ENCODE results near the gene ARFIP1. TPM values are rescaled to one million over a fixed set of nuclear protein-coding genes. Genes with fewer than 3 reads are reported as not detected.
A peak's percentile ranks its signal among the peaks of the same experiment; 100 is the strongest.

Gene ARFIP1
- total RNA-seq, 1 experiment from 2014 or later, result 35.8 TPM

- in situ Hi-C loops (cut with HindIII; ENCODE audit: low pct_unique_long_range_greater_than_20kb, low sequenced_read_pairs), result no loop called here
- DNase-seq (ENCODE audit: low read depth), result peak; percentile 23
Observed at GRCh38 chr4:152920768-152921167, 141.0 kb downstream of the ARFIP1 start.

- in situ Hi-C loops (cut with HindIII; ENCODE audit: low pct_unique_long_range_greater_than_20kb, low sequenced_read_pairs), result no loop called here
- DNase-seq (ENCODE audit: low read depth), result no peak
Observed at GRCh38 chr4:152921284-152921683, 141.5 kb downstream of the ARFIP1 start.

GRCh38 chr4:152925851-152926250 is 146.1 kb downstream of the ARFIP1 start:
- DNase-seq (ENCODE audit: low read depth), result no peak
- in situ Hi-C loops (cut with HindIII; ENCODE audit: low pct_unique_long_range_greater_than_20kb, low sequenced_read_pairs), result no loop called here

GRCh38 chr4:152926959-152927358 is 147.2 kb downstream of the ARFIP1 start:
- DNase-seq (ENCODE audit: low read depth), result no peak
- in situ Hi-C loops (cut with HindIII; ENCODE audit: low pct_unique_long_range_greater_than_20kb, low sequenced_read_pairs), result no loop called here

GRCh38 chr4:152927737-152928136 is 148.0 kb downstream of the ARFIP1 start:
- no peak for DNase-seq (ENCODE audit: low read depth)
- in situ Hi-C loops (cut with HindIII; ENCODE audit: low pct_unique_long_range_greater_than_20kb, low sequenced_read_pairs), result no loop called here

GRCh38 chr4:152928286-152928685 is 148.5 kb downstream of the ARFIP1 start:
- no peak for DNase-seq (ENCODE audit: low read depth)
- in situ Hi-C loops (cut with HindIII; ENCODE audit: low pct_unique_long_range_greater_than_20kb, low sequenced_read_pairs), result no loop called here

GRCh38 chr4:152929888-152930287 is 150.1 kb downstream of the ARFIP1 start:
- DNase-seq (ENCODE audit: low read depth), result no peak
- in situ Hi-C loops (cut with HindIII; ENCODE audit: low pct_unique_long_range_greater_than_20kb, low sequenced_read_pairs), result no loop called here

GRCh38 chr4:152935143-152935542 is 155.4 kb downstream of the ARFIP1 start:
- DNase-seq (ENCODE audit: low read depth), result no peak
- in situ Hi-C loops (cut with HindIII; ENCODE audit: low pct_unique_long_range_greater_than_20kb, low sequenced_read_pairs), result no loop called here

GRCh38 chr4:152935631-152936445 is 156.1 kb downstream of the ARFIP1 start, which contains the start of gene FHDC1:
Gene FHDC1 (plus strand): TSS chr4:152936323. CDS start chr4:152943058, 6,735 bp downstream.
- in situ Hi-C loops (cut with HindIII; ENCODE audit: low pct_unique_long_range_greater_than_20kb, low sequenced_read_pairs), result no loop called here
- DNase-seq (ENCODE audit: low read depth), result peak; percentile 75

GRCh38 chr4:152936446-152937335 is 156.9 kb downstream of the ARFIP1 start:
- in situ Hi-C loops (cut with HindIII; ENCODE audit: low pct_unique_long_range_greater_than_20kb, low sequenced_read_pairs), result no loop called here
- DNase-seq (ENCODE audit: low read depth), result peak; percentile 50

GRCh38 chr4:152937336-152938236 is 157.8 kb downstream of the ARFIP1 start:
- DNase-seq (ENCODE audit: low read depth), result peak; percentile 58

GRCh38 chr4:152938237-152938947 is 158.6 kb downstream of the ARFIP1 start:
- in situ Hi-C loops (cut with HindIII; ENCODE audit: low pct_unique_long_range_greater_than_20kb, low sequenced_read_pairs), result no loop called here
- no peak for DNase-seq (ENCODE audit: low read depth)

More at GRCh38 chr4:152937336-152938236, 157.8 kb downstream of the ARFIP1 start:
- in situ Hi-C loops (cut with HindIII; ENCODE audit: low pct_unique_long_range_greater_than_20kb, low sequenced_read_pairs), result no loop called here

- in situ Hi-C loops (cut with HindIII; ENCODE audit: low pct_unique_long_range_greater_than_20kb, low sequenced_read_pairs), result no loop called here
- DNase-seq (ENCODE audit: low read depth), result no peak
Observed at GRCh38 chr4:152939621-152940020, 159.9 kb downstream of the ARFIP1 start.

- DNase-seq (ENCODE audit: low read depth), result no peak
- in situ Hi-C loops (cut with HindIII; ENCODE audit: low pct_unique_long_range_greater_than_20kb, low sequenced_read_pairs), result no loop called here
Observed at GRCh38 chr4:152940461-152940860, 160.7 kb downstream of the ARFIP1 start.

- in situ Hi-C loops (cut with HindIII; ENCODE audit: low pct_unique_long_range_greater_than_20kb, low sequenced_read_pairs), result no loop called here
Observed at GRCh38 chr4:152941411-152941810, 161.7 kb downstream of the ARFIP1 start.

GRCh38 chr4:152942346-152942745 is 162.6 kb downstream of the ARFIP1 start:
- in situ Hi-C loops (cut with HindIII; ENCODE audit: low pct_unique_long_range_greater_than_20kb, low sequenced_read_pairs), result no loop called here
- DNase-seq (ENCODE audit: low read depth), result no peak

More at GRCh38 chr4:152941411-152941810, 161.7 kb downstream of the ARFIP1 start:
- DNase-seq (ENCODE audit: low read depth), result no peak

GRCh38 chr4:152943672-152944071 is 163.9 kb downstream of the ARFIP1 start:
- DNase-seq (ENCODE audit: low read depth), result no peak
- in situ Hi-C loops (cut with HindIII; ENCODE audit: low pct_unique_long_range_greater_than_20kb, low sequenced_read_pairs), result no loop called here

Measured in Caki2 (cell line).